B cell (primary cell): Measurements from ENCODE around the gene TMEM131. TPM values are rescaled to one million over a fixed set of nuclear protein-coding genes. Genes with fewer than 3 reads are reported as not detected.

ENCODE experiments used
- ATAC-seq: fragments of 200-7000 bp; cut with Tn5 transposase; one replicate; pipeline ENCODE4 v1.10.0; 2021; ENCODE audit warnings: low read depth, mild to moderate bottlenecking, moderate number of reproducible peaks, moderate library complexity
- CTCF ChIA-PET: fragments of 350-600 bp; sonication (Branson Sonifier 250); formaldehyde crosslinking; loops from one replicate; lab custom pipeline; 2021; ENCODE audit warnings: antibody characterized with exemption, inconsistent platforms; lab: Charles Lee
- POLR2A ChIA-PET: fragments of 350-600 bp; sonication (Branson Sonifier 250); formaldehyde crosslinking; loops from one replicate; lab custom pipeline; 2021; ENCODE audit warnings: antibody characterized with exemption; lab: Charles Lee
- DNase-seq: peaks from one replicate; pipeline ENCODE4 v3.0.0; 2013
- H2AFZ ChIP-seq: 2 replicates; pipeline ENCODE4 v1.6.1; 2012; ENCODE audit warnings: mild to moderate bottlenecking, low read depth, low read length; ENCODE audit not compliant: insufficient read depth, poor library complexity, severe bottlenecking
- H3K27ac ChIP-seq, 2 donors: 1 replicate in 1 of 2; 2 replicates in 1 of 2; pipeline ENCODE4 v1.5.1; 2012 to 2013; ENCODE audit warnings: low read length in 2 of 2, mild to moderate bottlenecking in 2 of 2, moderate library complexity in 1 of 2
- H3K27me3 ChIP-seq, 4 experiments: fragments of 200-600 bp in 1 of 4; sonication (generic) in 1 of 4; replicated peaks in 1 of 4; 1 replicate in 2 of 4; 2 replicates in 2 of 4; pipeline versions ENCODE4 v1.6.1 to v1.7.0; 2013 to 2016; ENCODE audit warnings: low read length in 3 of 4, mild to moderate bottlenecking in 2 of 4, mixed read lengths in 1 of 4, moderate library complexity in 1 of 4; ENCODE audit not compliant: insufficient read depth in 4 of 4, control insufficient read depth in 3 of 4; ENCODE audit errors: control extremely low read depth in 1 of 4
- H3K36me3 ChIP-seq, 2 experiments: replicated peaks in 1 of 2; 1 replicate in 1 of 2; 2 replicates in 1 of 2; pipeline versions ENCODE4 v1.6.1 to v1.7.1; 2013; ENCODE audit warnings: low read length in 1 of 2; ENCODE audit not compliant: insufficient read depth in 2 of 2, control insufficient read depth in 1 of 2; ENCODE audit errors: control extremely low read depth in 1 of 2, extremely low read depth in 1 of 2
- H3K4me1 ChIP-seq, 2 donors: fragments of 200-600 bp in 1 of 2; sonication (generic) in 1 of 2; 1 replicate in 1 of 2; 2 replicates in 1 of 2; pipeline versions ENCODE4 v1.5.1 to v1.6.1; 2013 to 2017; ENCODE audit warnings: low read length in 2 of 2; ENCODE audit not compliant: control insufficient read depth in 2 of 2, insufficient read depth in 2 of 2
- H3K4me2 ChIP-seq: replicated peaks from 2 replicates; pipeline ENCODE3; 2012; ENCODE audit warnings: mild to moderate bottlenecking, low read depth, low read length; ENCODE audit not compliant: poor library complexity, severe bottlenecking
- H3K4me3 ChIP-seq, 5 experiments: fragments of 200-600 bp in 1 of 5; sonication (generic) in 1 of 5; 1 replicate in 3 of 5; 2 replicates in 2 of 5; pipeline versions ENCODE4 v1.5.1 to v1.7.0; 2011 to 2016; ENCODE audit warnings: low read length in 4 of 5, mild to moderate bottlenecking in 4 of 5, low read depth in 2 of 5, control low read depth in 1 of 5, moderate library complexity in 1 of 5; ENCODE audit not compliant: insufficient read depth in 1 of 5; ENCODE audit errors: control extremely low read depth in 1 of 5, extremely low read depth in 1 of 5
- H3K79me2 ChIP-seq: fragments of 200-600 bp; sonication (generic); one replicate; pipeline ENCODE4 v1.6.0; 2016; ENCODE audit warnings: low read length; ENCODE audit not compliant: control insufficient read depth, insufficient read depth
- H3K9ac ChIP-seq: fragments of 200-600 bp; sonication (generic); 2 replicates; pipeline ENCODE4 v1.6.1; 2017; ENCODE audit warnings: mild to moderate bottlenecking, low read length, moderate library complexity
- H3K9me3 ChIP-seq, 3 donors: one replicate each; pipeline versions ENCODE4 v1.6.1 to v1.7.1; 2013; ENCODE audit warnings: low read length in 2 of 3; ENCODE audit not compliant: control insufficient read depth in 2 of 3, insufficient read depth in 1 of 3; ENCODE audit errors: control extremely low read depth in 1 of 3
- H4K20me1 ChIP-seq: 2 replicates; pipeline ENCODE4 v1.6.0; 2012; ENCODE audit warnings: mild to moderate bottlenecking, low read length; ENCODE audit not compliant: insufficient read depth, control insufficient read depth, poor library complexity, severe bottlenecking
- H3K27ac Mint-ChIP-seq: one replicate; pipeline ENCODE4 v1.8.0; 2021; ENCODE audit warnings: mixed read lengths
- H3K27me3 Mint-ChIP-seq: one replicate; pipeline ENCODE4 v1.8.0; 2021; ENCODE audit warnings: mixed read lengths
- H3K4me1 Mint-ChIP-seq: one replicate; pipeline ENCODE4 v1.8.0; 2021; ENCODE audit warnings: mixed read lengths
- H3K4me3 Mint-ChIP-seq: one replicate; pipeline ENCODE4 v1.8.0; 2021; ENCODE audit warnings: mixed read lengths
- H3K9me3 Mint-ChIP-seq: one replicate; pipeline ENCODE4 v1.8.0; 2022; ENCODE audit warnings: mixed read lengths; ENCODE audit not compliant: insufficient read depth
- EZH2 ChIP-seq: IDR thresholded peaks from 2 replicates; pipeline ENCODE4 v1.6.1; 2012; ENCODE audit warnings: borderline replicate concordance, low read depth, mild to moderate bottlenecking, moderate library complexity, low read length; ENCODE audit not compliant: insufficient read depth, poor library complexity, severe bottlenecking
- WGBS: methylation state at CpG from one replicate; pipeline ENCODE4 v1.1.5; 2013; ENCODE audit warnings: missing lambda C conversion rate; ENCODE audit not compliant: insufficient coverage; 5-methylcytosine and 5-hydroxymethylcytosine counted together
- intact Hi-C: fragments of 100-400 bp; cut with micrococcal nuclease; formaldehyde crosslinking; loops from one replicate; pipeline ENCODE4 v1.10.0; 2022
- polyA plus RNA-seq: library from polyadenylated mRNA; depleted of rRNA; stranded (reverse); fragments of >200 nt; gene quantifications from 2 replicates; pipeline ENCODE4 v1.2.3, GENCODE V29; 2012
- total RNA-seq, 2 donors: library from RNA; stranded (reverse); fragments of 120-200 nt in 1 of 2; gene quantifications; 1 replicate in 1 of 2; 2 replicates in 1 of 2; pipeline versions ENCODE4 v1.2.3 to v1.2.4, GENCODE V29; 2013 to 2022
- TF ChIP-seq, protein P1 (sequence below): fragments of 200-600 bp; IDR thresholded peaks from one replicate; pipeline ENCODE4 v1.8.0; 2022; ENCODE audit warnings: antibody characterized with exemption, mild to moderate bottlenecking

Gene TMEM131
- total and polyA plus RNA-seq, 2 donors (not counting 1 experiment from before 2014, with no cell fraction given): 24.3 to 101 TPM

- H3K36me3 ChIP-seq: no peaks in the 10 kb centered on the region
- POLR2A ChIA-PET: no interaction called here
- no peak overlapping the region for H3K4me3 Mint-ChIP-seq
- WGBS: 80% methylated on average over 1 of the region's 5 CpGs
- H3K9me3 ChIP-seq: no peaks in the 10 kb centered on the region
- no peak for ATAC-seq
- no peaks in the 10 kb centered on the region for H3K9me3 Mint-ChIP-seq
- intact Hi-C loops: no loop called here
- H3K27ac ChIP-seq: no peak overlapping the region
- no peaks in the 10 kb centered on the region for H4K20me1 ChIP-seq
- CTCF ChIA-PET: interaction anchor here (0.9 to 6.3 kb wide), 12 partner anchors 10 to 645 kb away, joined by 3 to 36 read pairs (median 10); no protein-coding TSS in a partner anchor
- no peaks in the 10 kb centered on the region for H3K79me2 ChIP-seq
- H3K4me2 ChIP-seq: no peak overlapping the region
- no peak overlapping the region for H2AFZ ChIP-seq
- H3K4me1 Mint-ChIP-seq: peaks cover 28% of the 10 kb centered on the region
- H3K27ac Mint-ChIP-seq: no peak overlapping the region
- TF ChIP-seq, protein P1, sequence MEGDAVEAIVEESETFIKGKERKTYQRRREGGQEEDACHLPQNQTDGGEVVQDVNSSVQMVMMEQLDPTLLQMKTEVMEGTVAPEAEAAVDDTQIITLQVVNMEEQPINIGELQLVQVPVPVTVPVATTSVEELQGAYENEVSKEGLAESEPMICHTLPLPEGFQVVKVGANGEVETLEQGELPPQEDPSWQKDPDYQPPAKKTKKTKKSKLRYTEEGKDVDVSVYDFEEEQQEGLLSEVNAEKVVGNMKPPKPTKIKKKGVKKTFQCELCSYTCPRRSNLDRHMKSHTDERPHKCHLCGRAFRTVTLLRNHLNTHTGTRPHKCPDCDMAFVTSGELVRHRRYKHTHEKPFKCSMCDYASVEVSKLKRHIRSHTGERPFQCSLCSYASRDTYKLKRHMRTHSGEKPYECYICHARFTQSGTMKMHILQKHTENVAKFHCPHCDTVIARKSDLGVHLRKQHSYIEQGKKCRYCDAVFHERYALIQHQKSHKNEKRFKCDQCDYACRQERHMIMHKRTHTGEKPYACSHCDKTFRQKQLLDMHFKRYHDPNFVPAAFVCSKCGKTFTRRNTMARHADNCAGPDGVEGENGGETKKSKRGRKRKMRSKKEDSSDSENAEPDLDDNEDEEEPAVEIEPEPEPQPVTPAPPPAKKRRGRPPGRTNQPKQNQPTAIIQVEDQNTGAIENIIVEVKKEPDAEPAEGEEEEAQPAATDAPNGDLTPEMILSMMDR: no peak
- TF ChIP-seq EZH2: no peak
- DNase-seq: no peak
- H3K9ac ChIP-seq: no peak overlapping the region
- peaks cover 6 to 12% of the 10 kb centered on the region in 2 donors for H3K4me1 ChIP-seq
- H3K27me3 Mint-ChIP-seq: peaks cover 4% of the 10 kb centered on the region
- H3K27me3 ChIP-seq: no peaks in the 10 kb centered on the region
- H3K4me3 ChIP-seq: no peak overlapping the region
Observed at GRCh38 chr2:97739893-97740245, 255.9 kb downstream of the TMEM131 start.

DNA sequence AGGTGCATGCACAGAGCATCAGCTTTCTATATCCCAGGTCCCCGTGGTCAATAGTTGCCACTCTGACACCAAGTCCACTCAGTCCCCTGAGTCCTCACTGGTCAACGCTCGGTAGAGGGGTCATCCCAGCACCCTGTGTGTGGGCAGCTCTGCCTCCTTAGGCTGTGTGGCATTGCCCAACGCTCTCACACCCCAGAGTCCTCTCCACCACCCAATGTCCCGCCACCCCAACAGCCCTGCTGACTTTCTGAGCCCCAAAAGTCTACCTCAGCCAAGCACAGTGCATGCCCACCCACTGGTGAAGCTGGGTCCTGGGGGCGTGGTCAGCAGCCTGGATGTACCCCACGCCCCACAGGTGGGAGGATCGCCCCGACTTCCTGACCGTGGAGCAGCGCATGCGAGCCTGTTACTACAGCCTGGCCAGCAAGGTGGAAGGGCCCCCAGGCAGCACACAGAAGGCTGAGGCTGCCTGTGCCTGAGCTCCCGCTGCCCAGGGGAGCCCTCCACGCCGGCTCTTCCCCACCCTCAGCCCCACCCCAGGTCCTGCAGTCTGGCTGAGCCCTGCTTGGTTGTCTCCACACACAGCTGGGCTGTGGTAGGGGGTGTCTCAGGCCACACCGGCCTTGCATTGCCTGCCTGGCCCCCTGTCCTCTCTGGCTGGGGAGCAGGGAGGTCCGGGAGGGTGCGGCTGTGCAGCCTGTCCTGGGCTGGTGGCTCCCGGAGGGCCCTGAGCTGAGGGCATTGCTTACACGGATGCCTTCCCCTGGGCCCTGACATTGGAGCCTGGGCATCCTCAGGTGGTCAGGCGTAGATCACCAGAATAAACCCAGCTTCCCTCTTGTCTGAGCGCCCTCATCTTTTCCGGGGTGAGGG lies 256.5 kb downstream of the TMEM131 start:
- H3K4me1 Mint-ChIP-seq: peaks cover 24% of the 10 kb centered on the region
- H3K4me1 ChIP-seq: peaks cover 6 to 9% of the 10 kb centered on the region in 2 donors
- no peaks in the 10 kb centered on the region for H3K9me3 Mint-ChIP-seq
- intact Hi-C loops: no loop called here
- H3K27me3 ChIP-seq: no peaks in the 10 kb centered on the region
- no peaks in the 10 kb centered on the region for H3K9me3 ChIP-seq
- 94% methylated on average over 19 of the region's 23 CpGs for whole genome bisulfite sequencing
- H3K9ac ChIP-seq: no peak overlapping the region
- H3K27ac ChIP-seq: no peak overlapping the region
- H3K4me3 Mint-ChIP-seq: no peak overlapping the region
- H3K27ac Mint-ChIP-seq: no peak overlapping the region
- TF ChIP-seq EZH2: no peak
- TF ChIP-seq, protein P1: no peak
- CTCF ChIA-PET: interaction anchor here (0.9 to 6.3 kb wide), 10 partner anchors 9 to 646 kb away, joined by 4 to 36 read pairs (median 11); no protein-coding TSS in a partner anchor
- H4K20me1 ChIP-seq: no peaks in the 10 kb centered on the region
- ATAC-seq (no peak), DNase-seq (no peak)
- no peak overlapping the region for H3K4me3 ChIP-seq
- POLR2A ChIA-PET: no interaction called here
- no peaks in the 10 kb centered on the region for H3K36me3 ChIP-seq
- no peak overlapping the region for H3K4me2 ChIP-seq
- H3K79me2 ChIP-seq: no peaks in the 10 kb centered on the region
- no peak overlapping the region for H2AFZ ChIP-seq
- peaks cover 4% of the 10 kb centered on the region for H3K27me3 Mint-ChIP-seq
